Aorta (tissue), 5 donors: ENCODE data around the gene RXRA. TPM values are rescaled to one million over a fixed set of nuclear protein-coding genes. Genes with fewer than 3 reads are reported as not detected.

ENCODE experiments used
- ATAC-seq: fragments of 200-7000 bp; cut with Tn5 transposase; one replicate; pipeline ENCODE4 v1.9.1; 2022; ENCODE audit warnings: moderate library complexity; ENCODE audit not compliant: low FRiP score
- DNase-seq, 2 donors: peaks; one replicate each; pipeline ENCODE4 v3.0.0-alpha.2; 2020
- H3K27ac ChIP-seq, 2 donors: one replicate each; pipeline ENCODE4 v1.5.1; 2013; ENCODE audit warnings: low read length in 2 of 2, mild to moderate bottlenecking in 2 of 2, moderate library complexity in 2 of 2, control low read depth in 1 of 2, inconsistent platforms in 1 of 2, low read depth in 1 of 2
- H3K27me3 ChIP-seq, 2 donors: one replicate each; pipeline ENCODE4 v1.6.1; 2013; ENCODE audit warnings: control low read depth in 1 of 2, low read length in 1 of 2, mild to moderate bottlenecking in 1 of 2, moderate library complexity in 1 of 2; ENCODE audit not compliant: insufficient read depth in 2 of 2, control insufficient read depth in 1 of 2
- H3K36me3 ChIP-seq, 2 donors: one replicate each; pipeline ENCODE4 v1.6.1; 2013; ENCODE audit warnings: control low read depth in 1 of 2, low read length in 1 of 2, mild to moderate bottlenecking in 1 of 2; ENCODE audit not compliant: insufficient read depth in 2 of 2, control insufficient read depth in 1 of 2
- H3K4me1 ChIP-seq, 2 donors: one replicate each; pipeline ENCODE4 v1.6.1; 2013; ENCODE audit warnings: low read length in 2 of 2, control low read depth in 1 of 2, mild to moderate bottlenecking in 1 of 2, moderate library complexity in 1 of 2; ENCODE audit not compliant: insufficient read depth in 2 of 2, control insufficient read depth in 1 of 2
- H3K4me3 ChIP-seq, 2 donors: one replicate each; pipeline ENCODE4 v1.5.1; 2013; ENCODE audit warnings: low read length in 2 of 2, control low read depth in 1 of 2, mild to moderate bottlenecking in 1 of 2
- H3K9me3 ChIP-seq: one replicate; pipeline ENCODE4 v1.6.1; 2013; ENCODE audit warnings: mild to moderate bottlenecking, low read length; ENCODE audit not compliant: control insufficient read depth
- WGBS, 2 donors: extraction: QIAGEN DNeasy Blood & Tissue Kit; methylation state at CpG; one replicate each; pipeline ENCODE4 v1.1.7; 2013; 5-methylcytosine and 5-hydroxymethylcytosine counted together
- intact Hi-C, 2 donors: fragments of 100-400 bp; cut with DNase I; formaldehyde crosslinking; loops; one replicate each; pipeline versions ENCODE4 v1.14.2 to v1.15.0; 2022
- microRNA-seq, 2 donors: library from miRNA; unstranded; fragments of <30 nt; microRNA quantifications; one replicate each; pipeline ENCODE4 v1.2.0, GENCODE V29; 2020
- polyA plus RNA-seq, 2 donors: library from polyadenylated mRNA; stranded (reverse); fragments of 200-250 nt; gene quantifications; one replicate each; pipeline ENCODE4 v1.2.3, GENCODE V29; 2013
- total RNA-seq, 2 donors: library from RNA; stranded (reverse); fragmentation: NEBNext Ultra II Directional; extraction: Animal tissue kit (Norgen Biotek cat#: 25700); gene quantifications; one replicate each; pipeline ENCODE4 v1.2.1, GENCODE V29; 2021
- donor health status: healthy with polysubstance abuse.
- donor health status: Bipolar disorder and iron deficiency.
- donor health status: DM: no; HTN: no; CAD: no.
- donor health status: DM: no; HTN: no; CAD: no.
- donor health status: DM: yes; HTN: yes; CAD: no.

RXRA gene
- total and polyA plus RNA-seq, 4 donors: 17.7 to 67.8 (median 32.7) TPM

- Histone ChIP-seq H3K4me3 (no peak overlapping the region), H3K27me3 (no peaks in the 10 kb centered on the region), H3K36me3 (no peaks in the 10 kb centered on the region), H3K4me1 (no peaks in the 10 kb centered on the region), H3K9me3 (no peaks in the 10 kb centered on the region), H3K27ac (peak overlapping the region in 1 of 2 donors; percentile 45)
- intact Hi-C loops: no loop called here
- 96 to 97% methylated on average over 8 of the region's 8 CpGs for WGBS, 2 donors
- DNase-seq (peak in 1 of 2 donors; percentile 23), ATAC-seq (no peak)
Measured at GRCh38 chr9:134485653-134486052, 159.4 kb downstream of the RXRA start.

GRCh38 chr9:134486143-134486591 lies 159.9 kb downstream of the RXRA start:
- intact Hi-C loops: no loop called here
- peak overlapping the region in 1 of 2 donors; percentile 45 for H3K27ac ChIP-seq
- H3K36me3 ChIP-seq: no peaks in the 10 kb centered on the region
- no peaks in the 10 kb centered on the region for H3K4me1 ChIP-seq
- no peak overlapping the region for H3K4me3 ChIP-seq
- H3K27me3 ChIP-seq: no peaks in the 10 kb centered on the region
- no peaks in the 10 kb centered on the region for H3K9me3 ChIP-seq
- DNase-seq: peak; percentile 49 to 74
- 46 to 47% methylated on average over 16 of the region's 16 CpGs for WGBS, 2 donors
- ATAC-seq: no peak

- intact Hi-C loops: no loop called here
- Histone ChIP-seq H3K9me3 (no peaks in the 10 kb centered on the region), H3K27ac (peak overlapping the region in 1 of 2 donors; percentile 28), H3K36me3 (no peaks in the 10 kb centered on the region), H3K4me3 (no peak overlapping the region), H3K4me1 (no peaks in the 10 kb centered on the region), H3K27me3 (no peaks in the 10 kb centered on the region)
- 74 to 78% methylated on average over 16 of the region's 16 CpGs for WGBS, 2 donors
- DNase-seq (peak; percentile 41 to 66), ATAC-seq (no peak)
Measured at GRCh38 chr9:134486596-134486995, 160.3 kb downstream of the RXRA start.

Small RNA genes lying within 50 kb of the gene (microRNA-seq; reads per million reads assigned to microRNA genes)
- gene MIR4669: 0 to 1.2 reads per million in 2 donors

Other genes with a start within 250 kb of the RXRA start
- gene WDR5, start 190.4 kb upstream of the RXRA start, total RNA-seq: 10 to 100 TPM; 15.4 to 25.1 TPM
- gene WDR5, start 190.4 kb upstream of the RXRA start, polyA plus RNA-seq: 10 to 100 TPM; 11.5 to 14.9 TPM
- 100 to 1,000 TPM; 119 to 181 TPM for gene RNU6ATAC, start 161.9 kb upstream of the RXRA start, total RNA-seq
- not detected for gene RNU6ATAC, start 161.9 kb upstream of the RXRA start, polyA plus RNA-seq